OCI-LY1 (cell line): ENCODE results near the gene AKR7A2.
"Not testable (repeated sequence)": the region's sequence is repeated elsewhere in the genome, so short reads cannot be mapped to it uniquely, and the experiment has no call there.

Experiments used
- H2AFZ ChIP-seq: fragments of 200-600 bp; sonication (generic), shearing (Covaris generic); 2 replicates; pipeline ENCODE4 v1.6.0; 2014; ENCODE audit warnings: antibody characterized with exemption, mild to moderate bottlenecking, low read length
- H3F3A ChIP-seq: fragments of 200-600 bp; sonication (generic), shearing (Covaris generic); 2 replicates; pipeline ENCODE4 v1.6.0; 2014; ENCODE audit warnings: mild to moderate bottlenecking, antibody characterized with exemption, low read length, moderate library complexity; ENCODE audit not compliant: insufficient read depth
- H3K27ac ChIP-seq: fragments of 200-600 bp; sonication (generic); 2 replicates; pipeline ENCODE4 v1.5.1; 2014; ENCODE audit warnings: low read length, mixed run types, mild to moderate bottlenecking, low read depth; ENCODE audit not compliant: poor library complexity, severe bottlenecking
- H3K27me3 ChIP-seq: fragments of 200-600 bp; sonication (generic); 2 replicates; pipeline ENCODE4 v1.6.0; 2014; ENCODE audit warnings: antibody characterized with exemption, mild to moderate bottlenecking, low read length, moderate library complexity; ENCODE audit not compliant: insufficient read depth
- H3K36me3 ChIP-seq: fragments of 200-600 bp; sonication (generic); 2 replicates; pipeline ENCODE4 v1.6.1; 2014; ENCODE audit warnings: mild to moderate bottlenecking, antibody characterized with exemption, low read length, moderate library complexity, mixed read lengths; ENCODE audit not compliant: insufficient read depth
- H3K4me1 ChIP-seq: fragments of 200-600 bp; sonication (generic); 2 replicates; pipeline ENCODE4 v1.5.1; 2014; ENCODE audit warnings: mild to moderate bottlenecking, low read length, moderate library complexity; ENCODE audit not compliant: insufficient read depth, severe bottlenecking
- H3K4me2 ChIP-seq: fragments of 200-600 bp; sonication (generic), shearing (Covaris generic); 2 replicates; pipeline ENCODE4 v1.6.1; 2014; ENCODE audit warnings: low read length
- H3K4me3 ChIP-seq: fragments of 200-600 bp; sonication (generic); 2 replicates; pipeline ENCODE4 v1.5.1; 2014; ENCODE audit warnings: low read length, low read depth, mild to moderate bottlenecking, mixed read lengths; ENCODE audit not compliant: poor library complexity, severe bottlenecking
- H3K79me2 ChIP-seq: fragments of 200-600 bp; shearing (Covaris generic); 2 replicates; pipeline ENCODE4 v1.6.1; 2016; ENCODE audit warnings: mixed run types, low read length, mixed read lengths; ENCODE audit not compliant: insufficient read depth
- H3K9ac ChIP-seq: fragments of 200-600 bp; sonication (generic), shearing (Covaris generic); 2 replicates; pipeline ENCODE4 v1.6.1; 2014; ENCODE audit warnings: mild to moderate bottlenecking, low read length, mixed read lengths
- H3K9me2 ChIP-seq: fragments of 200-600 bp; sonication (generic), shearing (Covaris generic); 2 replicates; pipeline ENCODE4 v1.6.1; 2014; ENCODE audit warnings: low read depth, mild to moderate bottlenecking, low read length, mixed read lengths
- H3K9me3 ChIP-seq: fragments of 200-600 bp; shearing (Covaris generic); 2 replicates; pipeline ENCODE4 v1.6.1; 2014; ENCODE audit warnings: low read length, mixed read lengths
- H4K20me1 ChIP-seq: fragments of 200-600 bp; sonication (generic), shearing (Covaris generic); 2 replicates; pipeline ENCODE4 v1.6.0; 2016; ENCODE audit warnings: mild to moderate bottlenecking, low read length; ENCODE audit not compliant: insufficient read depth
- EZH2 ChIP-seq: fragments of 200-600 bp; sonication (generic), shearing (Covaris generic); IDR thresholded peaks from 2 replicates; pipeline ENCODE4 v1.8.0; 2017; ENCODE audit warnings: borderline replicate concordance, mixed run types, mild to moderate bottlenecking, antibody characterized with exemption, low read length, moderate library complexity, mixed read lengths
- TF ChIP-seq, protein P1 (sequence below): fragments of 200-600 bp; sonication (generic), shearing (Covaris generic); IDR thresholded peaks from 2 replicates; pipeline ENCODE4 v1.5.1; 2017; ENCODE audit warnings: mild to moderate bottlenecking, antibody characterized with exemption, low read length, moderate library complexity, mixed read lengths

The AKR7A2 gene

DNA sequence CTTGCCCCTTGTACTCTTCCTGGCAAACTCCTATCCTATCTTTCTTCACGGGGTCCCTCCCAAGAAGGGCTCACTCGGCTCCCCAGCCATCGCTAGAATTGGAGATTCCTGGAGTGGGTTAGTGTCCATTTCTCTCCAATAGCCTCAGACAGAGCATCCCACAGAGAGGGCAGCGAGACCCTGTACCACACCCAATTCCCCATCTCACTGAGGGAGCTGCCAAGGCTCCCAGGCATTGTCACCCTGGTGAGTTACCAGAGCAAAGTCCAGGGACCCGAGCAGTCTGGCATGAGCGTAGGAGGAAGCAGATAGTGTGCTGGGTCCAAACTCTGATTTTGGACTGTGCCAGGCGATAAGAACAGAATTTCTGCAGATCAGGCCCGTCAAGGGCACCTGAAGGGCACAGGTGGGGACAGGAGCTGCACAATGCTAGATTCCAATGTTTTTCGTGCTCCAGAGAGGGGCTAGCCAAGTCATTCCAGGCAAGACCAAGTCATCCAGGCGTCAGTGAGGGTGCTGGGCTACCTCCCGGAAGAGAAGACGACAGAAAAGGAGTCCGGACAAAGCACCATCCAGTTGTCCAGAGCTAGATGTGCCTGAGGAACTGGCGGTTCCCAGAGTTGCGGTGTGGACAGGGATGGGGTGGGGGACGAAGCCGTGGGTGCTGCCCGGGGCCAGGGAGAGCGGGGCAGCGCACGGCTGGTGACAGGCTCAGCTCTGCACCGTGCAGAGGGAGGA lies 38.7 kb downstream of the AKR7A2 start:
- H3K9me3 ChIP-seq, result no peaks in the 10 kb centered on the region
- H3K9ac ChIP-seq, result no peak overlapping the region
- H3K4me3 ChIP-seq, result no peak overlapping the region
- H3K27ac ChIP-seq, result no peak overlapping the region
- no peaks in the 10 kb centered on the region for H3K27me3 ChIP-seq
- H3F3A ChIP-seq, result no peaks in the 10 kb centered on the region
- H2AFZ ChIP-seq, result no peak overlapping the region
- no peaks in the 10 kb centered on the region for H4K20me1 ChIP-seq
- no peaks in the 10 kb centered on the region for H3K79me2 ChIP-seq
- TF ChIP-seq EZH2, result no peak
- TF ChIP-seq, protein P1, sequence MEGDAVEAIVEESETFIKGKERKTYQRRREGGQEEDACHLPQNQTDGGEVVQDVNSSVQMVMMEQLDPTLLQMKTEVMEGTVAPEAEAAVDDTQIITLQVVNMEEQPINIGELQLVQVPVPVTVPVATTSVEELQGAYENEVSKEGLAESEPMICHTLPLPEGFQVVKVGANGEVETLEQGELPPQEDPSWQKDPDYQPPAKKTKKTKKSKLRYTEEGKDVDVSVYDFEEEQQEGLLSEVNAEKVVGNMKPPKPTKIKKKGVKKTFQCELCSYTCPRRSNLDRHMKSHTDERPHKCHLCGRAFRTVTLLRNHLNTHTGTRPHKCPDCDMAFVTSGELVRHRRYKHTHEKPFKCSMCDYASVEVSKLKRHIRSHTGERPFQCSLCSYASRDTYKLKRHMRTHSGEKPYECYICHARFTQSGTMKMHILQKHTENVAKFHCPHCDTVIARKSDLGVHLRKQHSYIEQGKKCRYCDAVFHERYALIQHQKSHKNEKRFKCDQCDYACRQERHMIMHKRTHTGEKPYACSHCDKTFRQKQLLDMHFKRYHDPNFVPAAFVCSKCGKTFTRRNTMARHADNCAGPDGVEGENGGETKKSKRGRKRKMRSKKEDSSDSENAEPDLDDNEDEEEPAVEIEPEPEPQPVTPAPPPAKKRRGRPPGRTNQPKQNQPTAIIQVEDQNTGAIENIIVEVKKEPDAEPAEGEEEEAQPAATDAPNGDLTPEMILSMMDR, result no peak
- no peaks in the 10 kb centered on the region for H3K36me3 ChIP-seq
- H3K9me2 ChIP-seq, result no peaks in the 10 kb centered on the region
- no peak overlapping the region for H3K4me2 ChIP-seq
- no peaks in the 10 kb centered on the region for H3K4me1 ChIP-seq

DNA sequence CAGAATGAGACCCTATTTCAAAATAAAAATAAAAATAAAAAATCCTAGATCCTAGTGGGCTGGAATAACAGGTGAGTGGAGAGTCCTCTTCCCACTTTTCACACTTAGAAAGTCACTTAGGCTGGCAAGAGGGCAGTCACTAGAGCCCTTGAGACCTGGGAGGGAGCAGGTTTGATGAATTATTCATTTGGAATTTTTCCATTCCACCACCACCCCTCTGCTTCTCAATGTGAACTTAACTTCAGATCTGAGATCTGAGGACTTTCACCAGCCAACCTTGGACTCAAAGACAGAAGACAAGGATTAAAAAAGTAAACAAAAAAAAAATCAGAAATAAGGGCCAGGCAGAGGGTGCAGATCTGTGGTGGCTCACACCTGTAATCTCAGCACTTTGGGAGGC lies 39.9 kb downstream of the AKR7A2 start:
- H3K27ac ChIP-seq, result no peak overlapping the region
- no peak overlapping the region for H3K4me3 ChIP-seq
- no peak overlapping the region for H2AFZ ChIP-seq
- no peaks in the 10 kb centered on the region for H4K20me1 ChIP-seq
- H3K27me3 ChIP-seq, result no peaks in the 10 kb centered on the region
- no peaks in the 10 kb centered on the region for H3K36me3 ChIP-seq
- H3K79me2 ChIP-seq, result no peaks in the 10 kb centered on the region
- no peaks in the 10 kb centered on the region for H3F3A ChIP-seq
- H3K4me1 ChIP-seq, result no peaks in the 10 kb centered on the region
- H3K4me2 ChIP-seq, result no peak overlapping the region
- H3K9me2 ChIP-seq, result no peaks in the 10 kb centered on the region
- no peak overlapping the region for H3K9ac ChIP-seq
- H3K9me3 ChIP-seq, result no peaks in the 10 kb centered on the region
- no peak for TF ChIP-seq EZH2
- TF ChIP-seq, protein P1, result no peak

DNA sequence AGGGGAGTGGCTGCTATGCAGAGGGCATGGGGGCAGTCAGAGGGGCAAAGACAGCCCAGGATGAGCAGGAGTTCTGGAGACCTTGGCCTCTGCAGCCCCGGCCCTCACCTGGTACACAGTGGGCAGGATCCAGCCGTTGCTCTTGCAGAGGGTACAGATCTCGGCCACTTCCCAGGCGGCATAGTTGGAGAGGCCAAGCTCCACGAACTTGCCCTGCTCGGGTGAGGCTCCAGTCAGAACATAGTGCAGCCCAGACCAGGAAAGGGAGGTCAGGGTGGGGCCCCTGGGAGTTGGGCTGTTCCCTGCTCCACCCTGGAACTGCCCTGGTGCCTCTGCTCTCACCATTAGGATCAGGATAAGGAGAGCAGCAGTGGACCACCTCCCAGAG lies 41.6 kb downstream of the AKR7A2 start:
- not testable (repeated sequence) for H3K9me3 ChIP-seq, H3F3A ChIP-seq, H3K4me1 ChIP-seq, H3K36me3 ChIP-seq, H3K4me2 ChIP-seq, H2AFZ ChIP-seq, H4K20me1 ChIP-seq, H3K9me2 ChIP-seq, H3K27ac ChIP-seq, H3K9ac ChIP-seq, H3K27me3 ChIP-seq, H3K4me3 ChIP-seq, H3K79me2 ChIP-seq

DNA sequence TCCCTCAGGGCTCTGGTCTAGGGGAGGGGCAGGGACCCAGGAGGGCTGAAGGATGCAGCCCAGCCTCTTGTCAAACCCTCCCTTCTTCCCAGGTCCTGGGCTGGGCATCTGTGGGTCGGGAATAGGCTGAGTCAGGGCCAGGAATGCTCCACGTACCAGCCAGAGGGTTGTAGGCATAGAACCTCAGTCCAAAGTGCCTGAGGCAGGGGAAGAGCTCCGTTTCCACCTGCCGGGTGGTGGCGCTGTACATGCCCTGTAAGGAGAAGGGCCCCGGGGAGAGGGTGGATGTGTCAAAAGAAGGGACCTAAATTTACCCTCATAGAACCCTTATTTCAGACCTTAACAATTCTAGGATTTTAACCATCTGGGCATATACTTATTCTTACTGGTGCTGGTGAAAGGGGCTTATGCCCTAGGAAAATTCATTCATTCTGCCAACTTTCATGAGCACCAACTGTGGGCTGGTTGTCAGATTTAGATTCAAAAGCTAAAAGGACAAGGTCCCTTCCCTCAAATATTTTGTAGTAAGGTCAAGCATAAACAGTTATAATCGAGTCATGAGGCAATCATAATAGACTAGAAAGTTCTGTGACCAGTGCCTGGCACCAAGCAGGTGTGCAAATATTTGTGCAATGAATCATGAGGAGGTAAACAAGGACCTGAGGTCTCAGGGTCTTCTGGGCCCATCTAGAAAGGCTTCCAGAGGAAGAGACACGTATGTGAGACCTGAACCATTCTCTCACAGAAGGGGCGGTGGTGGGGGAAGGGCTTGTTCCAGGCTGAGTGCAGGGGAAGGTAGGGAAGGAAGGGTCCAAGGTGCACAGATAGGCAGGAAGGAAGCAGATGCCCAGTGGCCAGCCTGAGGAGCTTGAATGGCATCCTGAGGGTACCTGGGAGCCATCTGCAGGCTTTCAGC lies 42.3 kb downstream of the AKR7A2 start:
- H3K27ac ChIP-seq, H2AFZ ChIP-seq, H3K36me3 ChIP-seq, H3K79me2 ChIP-seq, H3F3A ChIP-seq, H3K4me1 ChIP-seq, H3K9me2 ChIP-seq, H3K9me3 ChIP-seq, H3K27me3 ChIP-seq, H3K4me3 ChIP-seq, H3K9ac ChIP-seq, H3K4me2 ChIP-seq, H4K20me1 ChIP-seq: not testable (repeated sequence)
